ENCODE data around the gene ZBTB20. TPM values are rescaled to one million over a fixed set of nuclear protein-coding genes. Genes with fewer than 3 reads are reported as not detected.

Gene ZBTB20
- total and polyA plus RNA-seq, 10 of the 15 experiments (the other 5 are each of a cell fraction or from before 2014, with no cell fraction given): 0.20 to 5.5 (median 2.2) TPM

GRCh38 chr3:115147329-115148141 is 447 bp upstream of the ZBTB20 start (continued):
- TF ChIP-seq MEF2B (IDR thresholded peaks at IDR 0.05; ENCODE audit: partially characterized antibody, poor library complexity, severe bottlenecking) (no peak), PAX8 (IDR thresholded peaks at IDR 0.05) (no peak), POU2F2 (IDR thresholded peaks at IDR 0.05; ENCODE audit: borderline replicate concordance, low read depth, low read length) (no peak), BCL11A (IDR thresholded peaks at IDR 0.05; ENCODE audit: low read depth, low read length) (no peak), RELB (IDR thresholded peaks at IDR 0.05; ENCODE audit: low read depth) (peak; percentile 65), CHD2 (IDR thresholded peaks at IDR 0.05; ENCODE audit: borderline replicate concordance, low read depth, low read length) (peak; percentile 83), LARP7 (IDR thresholded peaks at IDR 0.05) (no peak), MEF2A (IDR thresholded peaks at IDR 0.05; ENCODE audit: insufficient read depth, low read depth, low read length) (no peak), EED (IDR thresholded peaks at IDR 0.05; ENCODE audit: low read depth) (peak; percentile 41; the same call in 1 of the 2 replicates), SREBF2 (IDR thresholded peaks at IDR 0.05; ENCODE audit: low read length) (0 out of 2 replicates have a peak, but pooled peaks have one; percentile 20), YBX1 (IDR thresholded peaks at IDR 0.05) (no peak), SMAD1 (IDR thresholded peaks at IDR 0.05; ENCODE audit: low read depth, partially characterized antibody) (no peak), REST (IDR thresholded peaks at IDR 0.05; ENCODE audit: low read depth, low read length) (no peak), MYB (IDR thresholded peaks at IDR 0.05; ENCODE audit: borderline replicate concordance, low read depth, low read length) (no peak), NFYB (IDR thresholded peaks at IDR 0.05; ENCODE audit: insufficient read depth, low read depth, low read length) (peak; percentile 74; the same call in 1 of the 2 replicates), PML (IDR thresholded peaks at IDR 0.05; ENCODE audit: low read length) (no peak), ZBED1 (IDR thresholded peaks at IDR 0.05; ENCODE audit: borderline replicate concordance) (no peak), TCF3 (IDR thresholded peaks at IDR 0.05; ENCODE audit: borderline replicate concordance, insufficient read depth, low read depth, low read length) (0 out of 2 replicates have a peak, but pooled peaks have one; percentile 26), ESRRA (IDR thresholded peaks at IDR 0.05; ENCODE audit: low read length) (no peak), BACH1 (IDR thresholded peaks at IDR 0.05; ENCODE audit: borderline replicate concordance) (no peak; the same call in 1 of the 2 replicates), BCLAF1 (IDR thresholded peaks at IDR 0.05) (no peak), CBFB (IDR thresholded peaks at IDR 0.05; ENCODE audit: low read depth) (no peak), ZNF207 (IDR thresholded peaks at IDR 0.05; ENCODE audit: borderline replicate concordance) (peak; percentile 76; the same call in 1 of the 2 replicates)
